Measurements from ENCODE around the gene ANKRD30B. TPM values are rescaled to one million over a fixed set of nuclear protein-coding genes. Genes with fewer than 3 reads are reported as not detected.
A peak's percentile ranks its signal among the peaks of the same experiment; 100 is the strongest.
"Not testable (repeated sequence)": the region's sequence is repeated elsewhere in the genome, so short reads cannot be mapped to it uniquely, and the experiment has no call there.

ANKRD30B gene, protein sequence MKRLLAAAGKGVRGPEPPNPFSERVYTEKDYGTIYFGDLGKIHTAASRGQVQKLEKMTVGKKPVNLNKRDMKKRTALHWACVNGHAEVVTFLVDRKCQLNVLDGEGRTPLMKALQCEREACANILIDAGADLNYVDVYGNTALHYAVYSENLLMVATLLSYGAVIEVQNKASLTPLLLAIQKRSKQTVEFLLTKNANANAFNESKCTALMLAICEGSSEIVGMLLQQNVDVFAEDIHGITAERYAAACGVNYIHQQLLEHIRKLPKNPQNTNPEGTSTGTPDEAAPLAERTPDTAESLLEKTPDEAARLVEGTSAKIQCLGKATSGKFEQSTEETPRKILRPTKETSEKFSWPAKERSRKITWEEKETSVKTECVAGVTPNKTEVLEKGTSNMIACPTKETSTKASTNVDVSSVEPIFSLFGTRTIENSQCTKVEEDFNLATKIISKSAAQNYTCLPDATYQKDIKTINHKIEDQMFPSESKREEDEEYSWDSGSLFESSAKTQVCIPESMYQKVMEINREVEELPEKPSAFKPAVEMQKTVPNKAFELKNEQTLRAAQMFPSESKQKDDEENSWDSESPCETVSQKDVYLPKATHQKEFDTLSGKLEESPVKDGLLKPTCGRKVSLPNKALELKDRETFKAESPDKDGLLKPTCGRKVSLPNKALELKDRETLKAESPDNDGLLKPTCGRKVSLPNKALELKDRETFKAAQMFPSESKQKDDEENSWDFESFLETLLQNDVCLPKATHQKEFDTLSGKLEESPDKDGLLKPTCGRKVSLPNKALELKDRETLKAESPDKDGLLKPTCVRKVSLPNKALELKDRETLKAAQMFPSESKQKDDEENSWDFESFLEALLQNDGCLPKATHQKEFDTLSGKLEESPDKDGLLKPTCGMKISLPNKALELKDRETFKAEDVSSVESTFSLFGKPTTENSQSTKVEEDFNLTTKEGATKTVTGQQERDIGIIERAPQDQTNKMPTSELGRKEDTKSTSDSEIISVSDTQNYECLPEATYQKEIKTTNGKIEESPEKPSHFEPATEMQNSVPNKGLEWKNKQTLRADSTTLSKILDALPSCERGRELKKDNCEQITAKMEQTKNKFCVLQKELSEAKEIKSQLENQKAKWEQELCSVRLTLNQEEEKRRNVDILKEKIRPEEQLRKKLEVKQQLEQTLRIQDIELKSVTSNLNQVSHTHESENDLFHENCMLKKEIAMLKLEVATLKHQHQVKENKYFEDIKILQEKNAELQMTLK (N-terminal part only)
- polyA plus RNA-seq (2013, experiment 1 of 2) = 0.06 TPM
- polyA plus RNA-seq (2013, experiment 2 of 2) = 0.06 TPM

DNA sequence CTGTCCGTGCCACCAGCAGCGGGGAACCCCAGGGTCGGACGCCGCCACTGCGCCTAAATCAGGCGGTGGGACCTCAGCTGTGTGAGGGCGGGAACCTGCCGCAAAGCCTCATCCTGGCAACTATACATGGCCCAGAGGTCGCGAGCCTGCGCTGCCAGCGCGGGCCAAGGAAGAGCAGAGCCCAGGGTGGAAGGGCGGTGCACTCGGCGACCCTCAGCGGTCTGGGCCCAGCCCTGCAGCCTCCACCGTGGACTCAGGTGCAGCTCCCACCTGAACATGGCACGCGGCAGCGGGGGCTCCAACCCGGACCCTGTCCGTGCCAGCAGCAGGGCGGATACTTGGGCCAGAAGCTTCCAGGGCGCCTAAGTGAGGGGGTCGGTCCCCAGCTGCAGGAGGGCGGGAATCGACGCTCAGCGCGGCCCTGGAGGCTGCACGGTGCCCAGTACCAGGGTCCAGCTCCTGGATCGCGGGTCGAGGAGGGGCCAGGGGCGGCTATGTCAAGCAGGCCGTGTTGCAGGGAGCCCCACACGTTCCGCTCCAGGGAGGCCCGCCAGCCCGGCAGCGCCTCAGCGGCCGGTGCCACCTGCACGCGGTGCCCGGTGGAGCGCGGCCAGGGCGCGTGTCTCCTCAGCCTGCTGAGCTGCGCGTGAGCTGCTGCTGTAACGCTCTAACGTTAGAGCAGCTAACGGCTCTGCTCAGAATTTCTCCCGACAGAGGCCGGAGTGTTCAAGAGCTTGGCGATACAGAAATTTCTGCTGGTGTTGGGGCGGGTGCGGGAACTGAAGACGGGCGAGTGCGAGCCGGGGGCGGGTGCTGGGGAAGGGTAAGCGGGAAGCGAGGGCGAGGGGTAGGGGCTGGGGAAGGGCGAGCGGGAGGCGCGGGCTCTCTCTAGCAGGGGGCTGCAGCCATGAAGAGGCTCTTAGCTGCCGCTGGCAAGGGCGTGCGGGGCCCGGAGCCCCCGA, at the start of gene ANKRD30B:
Gene ANKRD30B, plus strand, starts transcription at position 660 of the 962 bp plus-strand sequence. Its CDS starts 248 bp downstream, at position 908.
- Histone ChIP-seq H3K4ac (ENCODE audit: low read length) (no peak within 1 kb of the TSS), H3K27ac (replicated peaks; ENCODE audit: low read length) (no peak within 1 kb of the TSS), H2AK5ac (ENCODE audit: low read depth, low read length) (no peak within 1 kb of the TSS), H2BK15ac (ENCODE audit: low read length) (no peak within 1 kb of the TSS), H3K18ac (ENCODE audit: low read length) (no peak within 1 kb of the TSS), H4K91ac (ENCODE audit: low read depth, low read length, poor library complexity) (no peak within 1 kb of the TSS), H3K14ac (ENCODE audit: low read length) (no peak within 1 kb of the TSS), H2AFZ (ENCODE audit: low read length) (no peak within 1 kb of the TSS), H2BK5ac (ENCODE audit: low read length) (no peak within 1 kb of the TSS), H2BK120ac (ENCODE audit: low read depth, low read length) (no peak within 1 kb of the TSS), H3K79me1 (ENCODE audit: low read depth, low read length) (peaks cover 2% of the 10 kb centered on the region), H3K9ac (ENCODE audit: low read depth, low read length, poor library complexity) (no peak within 1 kb of the TSS), H3K4me2 (ENCODE audit: insufficient read depth, low read length, poor library complexity, severe bottlenecking) (peak within 1 kb of the TSS; percentile 33), H3K23ac (ENCODE audit: low read depth, low read length, poor library complexity) (no peak within 1 kb of the TSS), H2BK12ac (ENCODE audit: low read length) (no peak within 1 kb of the TSS), H4K8ac (ENCODE audit: low read depth, low read length) (peak within 1 kb of the TSS; percentile 43), H3K9me3 (replicated peaks in 1 of 2; ENCODE audit: control insufficient read depth in 2 of 2, insufficient read depth in 1 of 2, low read depth in 1 of 2, low read length in 2 of 2) (peaks cover 0 to 5% of the 10 kb centered on the region in 2 donors), H3K27me3 (ENCODE audit: control insufficient read depth in 3 of 3, insufficient read depth in 3 of 3, low read depth in 1 of 3, low read length in 3 of 3) (no peaks in the 10 kb centered on the region), H3K36me3 (replicated peaks in 1 of 2; ENCODE audit: control insufficient read depth in 2 of 2, insufficient read depth in 2 of 2, low read length in 2 of 2) (no peaks in the 10 kb centered on the region), H3K4me1 (ENCODE audit: control insufficient read depth in 2 of 2, insufficient read depth in 1 of 2, low read depth in 1 of 2, low read length in 2 of 2) (no peaks in the 10 kb centered on the region), H3K4me3 (ENCODE audit: low read length in 2 of 2) (peak within 1 kb of the TSS in 1 of 2 donors; percentile 42)
- DNase-seq (ENCODE audit: low spot score) = no peak
- no CpG with 5 or more reads among the region's 79 CpGs for WGBS, 2 donors (ENCODE audit: extremely low coverage in 2 of 2, insufficient read length in 2 of 2, insufficient replicate concordance in 1 of 2)

DNA sequence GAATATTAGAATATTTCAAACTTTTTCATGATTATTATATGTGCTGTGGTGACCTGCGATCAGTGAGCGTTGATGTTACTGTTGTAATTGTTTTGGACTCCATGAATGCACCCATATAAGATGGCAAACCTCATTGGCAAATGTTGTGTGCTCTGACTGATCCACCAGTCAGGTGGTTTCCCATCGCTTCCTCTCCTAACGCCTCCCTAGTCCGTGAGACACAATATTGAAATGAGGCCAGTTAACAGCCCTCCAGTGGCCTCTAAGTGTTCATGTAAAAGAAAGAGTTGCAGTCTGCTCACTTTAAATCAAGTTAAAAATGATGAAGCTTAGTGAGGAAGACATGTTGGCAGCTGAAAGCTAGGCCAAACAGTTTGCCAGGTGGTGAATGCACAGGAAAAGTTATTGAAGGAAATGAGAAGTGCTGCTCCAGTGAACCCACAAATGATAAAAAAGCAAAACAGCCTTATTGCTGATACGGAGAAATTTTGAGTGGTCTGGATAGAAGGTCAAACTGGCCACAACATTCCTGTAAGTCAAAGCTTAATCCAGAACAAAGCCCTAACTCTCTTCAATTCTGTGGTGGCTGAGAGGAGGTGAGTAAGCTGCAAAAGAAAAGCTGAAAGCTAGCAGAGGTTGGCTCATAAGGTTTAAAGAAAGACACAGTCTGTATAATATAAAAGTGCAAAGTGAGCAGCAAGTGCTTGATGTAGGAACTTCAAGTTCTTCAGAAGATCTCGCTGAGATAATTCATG, 46.5 kb upstream of the ANKRD30B start:
- H3K14ac ChIP-seq (ENCODE audit: low read length); H3K36me3 ChIP-seq (replicated peaks in 1 of 2; ENCODE audit: control insufficient read depth in 2 of 2, insufficient read depth in 2 of 2, low read length in 2 of 2); H3K27me3 ChIP-seq (ENCODE audit: control insufficient read depth in 3 of 3, insufficient read depth in 3 of 3, low read depth in 1 of 3, low read length in 3 of 3); H3K23ac ChIP-seq (ENCODE audit: low read depth, low read length, poor library complexity); H2AFZ ChIP-seq (ENCODE audit: low read length); H3K18ac ChIP-seq (ENCODE audit: low read length); H3K4me1 ChIP-seq (ENCODE audit: control insufficient read depth in 2 of 2, insufficient read depth in 1 of 2, low read depth in 1 of 2, low read length in 2 of 2); DNase-seq (ENCODE audit: low spot score); H3K4ac ChIP-seq (ENCODE audit: low read length); H3K4me2 ChIP-seq (ENCODE audit: insufficient read depth, low read length, poor library complexity, severe bottlenecking); H3K9ac ChIP-seq (ENCODE audit: low read depth, low read length, poor library complexity); H3K27ac ChIP-seq (replicated peaks; ENCODE audit: low read length); H2BK15ac ChIP-seq (ENCODE audit: low read length); H3K9me3 ChIP-seq (replicated peaks in 1 of 2; ENCODE audit: control insufficient read depth in 2 of 2, insufficient read depth in 1 of 2, low read depth in 1 of 2, low read length in 2 of 2); H3K4me3 ChIP-seq (ENCODE audit: low read length in 2 of 2); H2AK5ac ChIP-seq (ENCODE audit: low read depth, low read length); H2BK120ac ChIP-seq (ENCODE audit: low read depth, low read length); H4K8ac ChIP-seq (ENCODE audit: low read depth, low read length); H2BK5ac ChIP-seq (ENCODE audit: low read length); H2BK12ac ChIP-seq (ENCODE audit: low read length); H4K91ac ChIP-seq (ENCODE audit: low read depth, low read length, poor library complexity); H3K79me1 ChIP-seq (ENCODE audit: low read depth, low read length): not testable (repeated sequence)
- WGBS, 2 donors (ENCODE audit: extremely low coverage in 2 of 2, insufficient read length in 2 of 2, insufficient replicate concordance in 1 of 2) = no CpG with 5 or more reads among the region's 7 CpGs

DNA sequence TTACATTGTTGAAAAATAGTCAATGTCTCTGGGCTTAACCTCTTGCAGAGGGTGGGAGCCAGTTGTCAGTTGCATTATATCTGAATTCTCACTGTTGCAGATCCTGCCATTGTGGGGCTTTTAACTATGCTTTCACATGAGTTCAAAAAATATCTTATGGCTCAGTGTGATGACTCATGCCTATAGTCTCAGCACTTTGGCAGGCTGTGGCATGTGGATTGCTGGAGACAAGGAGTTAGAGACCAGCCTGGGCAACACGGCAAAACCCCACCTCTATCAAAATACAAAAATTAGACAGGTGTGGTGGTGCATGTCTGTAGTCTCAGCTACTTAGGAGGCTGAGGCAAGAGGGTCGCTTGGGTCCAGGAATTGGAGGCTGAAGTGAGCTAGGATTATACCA, 38.2 kb upstream of the ANKRD30B start:
- H3K27me3 ChIP-seq (ENCODE audit: control insufficient read depth in 3 of 3, insufficient read depth in 3 of 3, low read depth in 1 of 3, low read length in 3 of 3); H2BK15ac ChIP-seq (ENCODE audit: low read length); H3K36me3 ChIP-seq (replicated peaks in 1 of 2; ENCODE audit: control insufficient read depth in 2 of 2, insufficient read depth in 2 of 2, low read length in 2 of 2); H4K91ac ChIP-seq (ENCODE audit: low read depth, low read length, poor library complexity); H2BK120ac ChIP-seq (ENCODE audit: low read depth, low read length); H3K4me3 ChIP-seq (ENCODE audit: low read length in 2 of 2); H3K27ac ChIP-seq (replicated peaks; ENCODE audit: low read length); H3K4me1 ChIP-seq (ENCODE audit: control insufficient read depth in 2 of 2, insufficient read depth in 1 of 2, low read depth in 1 of 2, low read length in 2 of 2); H2BK5ac ChIP-seq (ENCODE audit: low read length); H3K79me1 ChIP-seq (ENCODE audit: low read depth, low read length); DNase-seq (ENCODE audit: low spot score); H3K14ac ChIP-seq (ENCODE audit: low read length); H3K9me3 ChIP-seq (replicated peaks in 1 of 2; ENCODE audit: control insufficient read depth in 2 of 2, insufficient read depth in 1 of 2, low read depth in 1 of 2, low read length in 2 of 2); H4K8ac ChIP-seq (ENCODE audit: low read depth, low read length); H3K4ac ChIP-seq (ENCODE audit: low read length); H2BK12ac ChIP-seq (ENCODE audit: low read length); H3K9ac ChIP-seq (ENCODE audit: low read depth, low read length, poor library complexity); H3K23ac ChIP-seq (ENCODE audit: low read depth, low read length, poor library complexity); H2AFZ ChIP-seq (ENCODE audit: low read length); H3K4me2 ChIP-seq (ENCODE audit: insufficient read depth, low read length, poor library complexity, severe bottlenecking); H3K18ac ChIP-seq (ENCODE audit: low read length); H2AK5ac ChIP-seq (ENCODE audit: low read depth, low read length): not testable (repeated sequence)
- no CpG with 5 or more reads among the region's 2 CpGs for WGBS, 2 donors (ENCODE audit: extremely low coverage in 2 of 2, insufficient read length in 2 of 2, insufficient replicate concordance in 1 of 2)
